ENCODE measurements around the gene VAC14.

Gene VAC14

GRCh38 chr16:70721202-70721963 lies 79.6 kb downstream of the VAC14 start:
- H3K27me3 ChIP-seq (ENCODE audit: control insufficient read depth, insufficient read depth, low read length) = no peaks in the 10 kb centered on the region
- H3K9ac ChIP-seq (ENCODE audit: low read length) = no peak overlapping the region
- H3K4me3 ChIP-seq (ENCODE audit: low read length) = no peak overlapping the region
- peaks cover 20% of the 10 kb centered on the region for H3K4me1 ChIP-seq (ENCODE audit: control insufficient read depth, insufficient read depth, low read length)
- H3K27ac ChIP-seq (ENCODE audit: low read depth, low read length) = no peak overlapping the region
- H3K36me3 ChIP-seq (ENCODE audit: control insufficient read depth, insufficient read depth, low read length) = no peaks in the 10 kb centered on the region

GRCh38 chr16:70720425-70721201 lies 80.3 kb downstream of the VAC14 start:
- H3K9ac ChIP-seq (ENCODE audit: low read length) = no peak overlapping the region

GRCh38 chr16:70717065-70717464 lies 83.9 kb downstream of the VAC14 start:
- Histone ChIP-seq H3K4me3 (ENCODE audit: low read length) (no peak overlapping the region), H3K27me3 (ENCODE audit: control insufficient read depth, insufficient read depth, low read length) (no peaks in the 10 kb centered on the region), H3K9ac (ENCODE audit: low read length) (no peak overlapping the region), H3K4me1 (ENCODE audit: control insufficient read depth, insufficient read depth, low read length) (peaks cover 38% of the 10 kb centered on the region), H3K27ac (ENCODE audit: low read depth, low read length) (peak overlapping the region; percentile 99), H3K36me3 (ENCODE audit: control insufficient read depth, insufficient read depth, low read length) (no peaks in the 10 kb centered on the region)

More at GRCh38 chr16:70720425-70721201, 80.3 kb downstream of the VAC14 start:
- no peaks in the 10 kb centered on the region for H3K36me3 ChIP-seq (ENCODE audit: control insufficient read depth, insufficient read depth, low read length)
- peaks cover 20% of the 10 kb centered on the region for H3K4me1 ChIP-seq (ENCODE audit: control insufficient read depth, insufficient read depth, low read length)
- H3K4me3 ChIP-seq (ENCODE audit: low read length) = no peak overlapping the region
- H3K27ac ChIP-seq (ENCODE audit: low read depth, low read length) = no peak overlapping the region
- no peaks in the 10 kb centered on the region for H3K27me3 ChIP-seq (ENCODE audit: control insufficient read depth, insufficient read depth, low read length)

GRCh38 chr16:70715860-70716357 lies 85.0 kb downstream of the VAC14 start:
- Histone ChIP-seq H3K27me3 (ENCODE audit: control insufficient read depth, insufficient read depth, low read length) (no peaks in the 10 kb centered on the region), H3K9ac (ENCODE audit: low read length) (no peak overlapping the region), H3K27ac (ENCODE audit: low read depth, low read length) (peak overlapping the region; percentile 99), H3K36me3 (ENCODE audit: control insufficient read depth, insufficient read depth, low read length) (no peaks in the 10 kb centered on the region), H3K4me1 (ENCODE audit: control insufficient read depth, insufficient read depth, low read length) (peaks cover 41% of the 10 kb centered on the region), H3K4me3 (ENCODE audit: low read length) (no peak overlapping the region)

- peaks cover 41% of the 10 kb centered on the region for H3K4me1 ChIP-seq (ENCODE audit: control insufficient read depth, insufficient read depth, low read length)
- no peaks in the 10 kb centered on the region for H3K27me3 ChIP-seq (ENCODE audit: control insufficient read depth, insufficient read depth, low read length)
- no peaks in the 10 kb centered on the region for H3K36me3 ChIP-seq (ENCODE audit: control insufficient read depth, insufficient read depth, low read length)
- H3K4me3 ChIP-seq (ENCODE audit: low read length) = no peak overlapping the region
- peak overlapping the region; percentile 99 for H3K27ac ChIP-seq (ENCODE audit: low read depth, low read length)
- peak overlapping the region; percentile 6 for H3K9ac ChIP-seq (ENCODE audit: low read length)
Measured at GRCh38 chr16:70715055-70715858, 85.7 kb downstream of the VAC14 start.

GRCh38 chr16:70714581-70715054 lies 86.3 kb downstream of the VAC14 start:
- no peak overlapping the region for H3K4me3 ChIP-seq (ENCODE audit: low read length)
- peak overlapping the region; percentile 99 for H3K27ac ChIP-seq (ENCODE audit: low read depth, low read length)
- peaks cover 42% of the 10 kb centered on the region for H3K4me1 ChIP-seq (ENCODE audit: control insufficient read depth, insufficient read depth, low read length)
- no peaks in the 10 kb centered on the region for H3K27me3 ChIP-seq (ENCODE audit: control insufficient read depth, insufficient read depth, low read length)
- H3K9ac ChIP-seq (ENCODE audit: low read length) = peak overlapping the region; percentile 6
- no peaks in the 10 kb centered on the region for H3K36me3 ChIP-seq (ENCODE audit: control insufficient read depth, insufficient read depth, low read length)

- H3K9ac ChIP-seq (ENCODE audit: low read length) = no peak overlapping the region
- H3K4me1 ChIP-seq (ENCODE audit: control insufficient read depth, insufficient read depth, low read length) = peaks cover 45% of the 10 kb centered on the region
- peak overlapping the region; percentile 99 for H3K27ac ChIP-seq (ENCODE audit: low read depth, low read length)
- H3K4me3 ChIP-seq (ENCODE audit: low read length) = no peak overlapping the region
- H3K36me3 ChIP-seq (ENCODE audit: control insufficient read depth, insufficient read depth, low read length) = no peaks in the 10 kb centered on the region
- H3K27me3 ChIP-seq (ENCODE audit: control insufficient read depth, insufficient read depth, low read length) = no peaks in the 10 kb centered on the region
Measured at GRCh38 chr16:70713824-70714223, 87.1 kb downstream of the VAC14 start.

GRCh38 chr16:70713342-70713741 lies 87.6 kb downstream of the VAC14 start:
- peaks cover 45% of the 10 kb centered on the region for H3K4me1 ChIP-seq (ENCODE audit: control insufficient read depth, insufficient read depth, low read length)
- H3K9ac ChIP-seq (ENCODE audit: low read length) = no peak overlapping the region
- H3K36me3 ChIP-seq (ENCODE audit: control insufficient read depth, insufficient read depth, low read length) = no peaks in the 10 kb centered on the region
- peak overlapping the region; percentile 34 for H3K27ac ChIP-seq (ENCODE audit: low read depth, low read length)
- H3K4me3 ChIP-seq (ENCODE audit: low read length) = no peak overlapping the region
- no peaks in the 10 kb centered on the region for H3K27me3 ChIP-seq (ENCODE audit: control insufficient read depth, insufficient read depth, low read length)

- Histone ChIP-seq H3K4me1 (ENCODE audit: control insufficient read depth, insufficient read depth, low read length) (peaks cover 45% of the 10 kb centered on the region), H3K27ac (ENCODE audit: low read depth, low read length) (peak overlapping the region; percentile 34), H3K4me3 (ENCODE audit: low read length) (no peak overlapping the region), H3K27me3 (ENCODE audit: control insufficient read depth, insufficient read depth, low read length) (no peaks in the 10 kb centered on the region), H3K9ac (ENCODE audit: low read length) (no peak overlapping the region), H3K36me3 (ENCODE audit: control insufficient read depth, insufficient read depth, low read length) (no peaks in the 10 kb centered on the region)
Measured at GRCh38 chr16:70712942-70713341, 88.0 kb downstream of the VAC14 start.

- Histone ChIP-seq H3K4me1 (ENCODE audit: control insufficient read depth, insufficient read depth, low read length) (peaks cover 48% of the 10 kb centered on the region), H3K9ac (ENCODE audit: low read length) (no peak overlapping the region), H3K27me3 (ENCODE audit: control insufficient read depth, insufficient read depth, low read length) (no peaks in the 10 kb centered on the region), H3K27ac (ENCODE audit: low read depth, low read length) (no peak overlapping the region), H3K36me3 (ENCODE audit: control insufficient read depth, insufficient read depth, low read length) (no peaks in the 10 kb centered on the region), H3K4me3 (ENCODE audit: low read length) (no peak overlapping the region)
Measured at GRCh38 chr16:70712359-70712758, 88.6 kb downstream of the VAC14 start.

GRCh38 chr16:70711211-70712031 lies 89.5 kb downstream of the VAC14 start:
- Histone ChIP-seq H3K9ac (ENCODE audit: low read length) (no peak overlapping the region), H3K4me3 (ENCODE audit: low read length) (no peak overlapping the region), H3K4me1 (ENCODE audit: control insufficient read depth, insufficient read depth, low read length) (peaks cover 53% of the 10 kb centered on the region), H3K27ac (ENCODE audit: low read depth, low read length) (no peak overlapping the region), H3K27me3 (ENCODE audit: control insufficient read depth, insufficient read depth, low read length) (no peaks in the 10 kb centered on the region), H3K36me3 (ENCODE audit: control insufficient read depth, insufficient read depth, low read length) (no peaks in the 10 kb centered on the region)

Measured in rectal smooth muscle tissue (tissue), 1 donor.